ENCODE results near the gene FAM222B. TPM values are rescaled to one million over a fixed set of nuclear protein-coding genes. Genes with fewer than 3 reads are reported as not detected.

FAM222B gene
- polyA plus RNA-seq, 1 donor from 2014 or later: 6.4 TPM

- H3K9me2 ChIP-seq (ENCODE audit: insufficient read depth, low read length): no peaks in the 10 kb centered on the region
- peak overlapping the region; percentile 99 for H3K4me2 ChIP-seq (ENCODE audit: low read length)
- H3K79me2 ChIP-seq (replicated peaks; ENCODE audit: insufficient read depth, low read length): peaks cover 8% of the 10 kb centered on the region
- TF ChIP-seq REST (IDR thresholded peaks at IDR 0.05; ENCODE audit: borderline replicate concordance): peak; percentile 0
- TF ChIP-seq MXI1 (conservative IDR thresholded peaks at IDR 0.05; ENCODE audit: poor library complexity, severe bottlenecking): no peak
- no peak for TF ChIP-seq EP300 (conservative IDR thresholded peaks at IDR 0.05; ENCODE audit: poor library complexity, severe bottlenecking)
- H3F3A ChIP-seq (ENCODE audit: insufficient read depth, low read length, poor library complexity, severe bottlenecking): no peaks in the 10 kb centered on the region
- no peaks in the 10 kb centered on the region for H4K20me1 ChIP-seq (ENCODE audit: insufficient read depth)
- no peaks in the 10 kb centered on the region for H3K36me3 ChIP-seq (ENCODE audit: insufficient read depth, low read length)
- H3K9me3 ChIP-seq (ENCODE audit: low read length): no peaks in the 10 kb centered on the region
- H3K27me3 ChIP-seq (ENCODE audit: insufficient read depth, low read depth, low read length): no peaks in the 10 kb centered on the region
- H3K9ac ChIP-seq (ENCODE audit: low read length): peak overlapping the region; percentile 77
- H3K27ac ChIP-seq (ENCODE audit: low read length): peak overlapping the region; percentile 51
- H3K4me3 ChIP-seq (ENCODE audit: low read length): peak overlapping the region; percentile 80
- H2AFZ ChIP-seq (ENCODE audit: low read depth, low read length): peak overlapping the region; percentile 88
Measured at GRCh38 chr17:28855336-28855679, 12.7 kb upstream of the FAM222B start.

- Histone ChIP-seq H3K36me3 (ENCODE audit: insufficient read depth, low read length) (no peaks in the 10 kb centered on the region), H3K9me3 (ENCODE audit: low read length) (no peaks in the 10 kb centered on the region), H4K20me1 (ENCODE audit: insufficient read depth) (no peaks in the 10 kb centered on the region), H3K4me2 (ENCODE audit: low read length) (peak within 1 kb of the TSS; percentile 99), H3K27me3 (ENCODE audit: insufficient read depth, low read depth, low read length) (no peaks in the 10 kb centered on the region), H3K9ac (ENCODE audit: low read length) (peak within 1 kb of the TSS; percentile 77), H3K27ac (ENCODE audit: low read length) (peak within 1 kb of the TSS; percentile 51), H3F3A (ENCODE audit: insufficient read depth, low read length, poor library complexity, severe bottlenecking) (no peaks in the 10 kb centered on the region), H2AFZ (ENCODE audit: low read depth, low read length) (peak within 1 kb of the TSS; percentile 88), H3K4me3 (ENCODE audit: low read length) (peak within 1 kb of the TSS; percentile 80), H3K9me2 (ENCODE audit: insufficient read depth, low read length) (no peaks in the 10 kb centered on the region), H3K79me2 (replicated peaks; ENCODE audit: insufficient read depth, low read length) (peaks cover 8% of the 10 kb centered on the region)
- TF ChIP-seq RAD21 (conservative IDR thresholded peaks at IDR 0.05): peak; percentile 49
- peak; percentile 86 for TF ChIP-seq POLR2AphosphoS5 (IDR thresholded peaks at IDR 0.05)
- peak; percentile 96 for TF ChIP-seq MXI1 (conservative IDR thresholded peaks at IDR 0.05; ENCODE audit: poor library complexity, severe bottlenecking)
- TF ChIP-seq SMC3 (conservative IDR thresholded peaks at IDR 0.05; ENCODE audit: poor library complexity): peak; percentile 64
- TF ChIP-seq REST (IDR thresholded peaks at IDR 0.05; ENCODE audit: borderline replicate concordance): peak; percentile 45
- peak; percentile 31 for TF ChIP-seq EP300 (conservative IDR thresholded peaks at IDR 0.05; ENCODE audit: poor library complexity, severe bottlenecking)
- TF ChIP-seq CTCF (IDR thresholded peaks at IDR 0.05; ENCODE audit: poor library complexity, severe bottlenecking): peak; percentile 30
- no peak for TF ChIP-seq EZH2 (IDR thresholded peaks at IDR 0.05; ENCODE audit: borderline replicate concordance, insufficient read depth, low read length, poor library complexity, severe bottlenecking)
- no peak for TF ChIP-seq TAF1 (IDR thresholded peaks at IDR 0.05; ENCODE audit: low read depth)
Measured at GRCh38 chr17:28854457-28855335, 12.1 kb upstream of the FAM222B start, which contains the start of gene ERAL1. Gene ERAL1 (plus strand): TSS chr17:28855016. CDS start chr17:28855035, 19 bp downstream.
